Mesenchymal stem cell (in vitro differentiated cells and primary cell): Measurements from ENCODE around the gene YIF1A.

Experiments
- DNase-seq: peaks from one replicate; pipeline ENCODE4 v3.0.0-alpha.2; 2013
- H2AFZ ChIP-seq: one replicate; pipeline ENCODE4 v1.6.1; 2013; ENCODE audit warnings: low read depth, mild to moderate bottlenecking, control low read depth, inconsistent platforms, low read length, moderate library complexity
- H2AK5ac ChIP-seq: 2 replicates; pipeline ENCODE4 v1.6.1; 2013; ENCODE audit warnings: low read length, moderate library complexity, mild to moderate bottlenecking, inconsistent platforms; ENCODE audit not compliant: severe bottlenecking
- H2BK120ac ChIP-seq: one replicate; pipeline ENCODE4 v1.6.1; 2013; ENCODE audit warnings: low read depth, mild to moderate bottlenecking, inconsistent platforms, low read length, moderate library complexity
- H2BK12ac ChIP-seq, 2 experiments: one replicate each; pipeline ENCODE4 v1.6.1; 2013; ENCODE audit warnings: inconsistent platforms in 2 of 2, low read length in 2 of 2, mild to moderate bottlenecking in 2 of 2, moderate library complexity in 2 of 2, control low read depth in 1 of 2
- H2BK15ac ChIP-seq: one replicate; pipeline ENCODE4 v1.6.1; 2013; ENCODE audit warnings: mild to moderate bottlenecking, low read depth, inconsistent platforms; ENCODE audit not compliant: poor library complexity, severe bottlenecking
- H2BK5ac ChIP-seq: 2 replicates; pipeline ENCODE4 v1.6.1; 2013; ENCODE audit warnings: low read depth, mild to moderate bottlenecking, low read length, control low read depth, inconsistent platforms; ENCODE audit not compliant: poor library complexity, severe bottlenecking
- H3K14ac ChIP-seq, 2 experiments: one replicate each; pipeline ENCODE4 v1.6.1; 2013; ENCODE audit warnings: inconsistent platforms in 2 of 2, low read length in 2 of 2, control low read depth in 1 of 2, mild to moderate bottlenecking in 1 of 2, moderate library complexity in 1 of 2
- H3K18ac ChIP-seq, 2 experiments: one replicate each; pipeline ENCODE4 v1.6.1; 2013; ENCODE audit warnings: inconsistent platforms in 2 of 2, low read length in 2 of 2, control low read depth in 1 of 2, low read depth in 1 of 2, mild to moderate bottlenecking in 1 of 2
- H3K23ac ChIP-seq, 2 experiments: one replicate each; pipeline ENCODE4 v1.6.1; 2013; ENCODE audit warnings: inconsistent platforms in 2 of 2, low read length in 2 of 2, mild to moderate bottlenecking in 2 of 2, moderate library complexity in 2 of 2, control low read depth in 1 of 2
- H3K27ac ChIP-seq: 2 replicates; pipeline ENCODE4 v1.5.1; 2013; ENCODE audit warnings: mild to moderate bottlenecking, moderate library complexity, low read length, control low read depth, inconsistent platforms; ENCODE audit not compliant: poor library complexity, severe bottlenecking
- H3K27me3 ChIP-seq, 2 experiments: 2 replicates each; pipeline versions ENCODE4 v1.6.1 to v1.7.0; 2013; ENCODE audit warnings: low read length in 2 of 2, mild to moderate bottlenecking in 2 of 2, moderate library complexity in 2 of 2, control low read depth in 1 of 2, inconsistent platforms in 1 of 2; ENCODE audit not compliant: control insufficient read depth in 1 of 2, insufficient read depth in 1 of 2
- H3K36me3 ChIP-seq, 2 experiments: 2 replicates each; pipeline versions ENCODE4 v1.6.1 to v1.7.0; 2013; ENCODE audit warnings: low read length in 2 of 2, control low read depth in 1 of 2, inconsistent platforms in 1 of 2, low read depth in 1 of 2, mild to moderate bottlenecking in 1 of 2; ENCODE audit not compliant: insufficient read depth in 2 of 2, control insufficient read depth in 1 of 2
- H3K4ac ChIP-seq, 2 experiments: one replicate each; pipeline ENCODE4 v1.6.1; 2013; ENCODE audit warnings: inconsistent platforms in 2 of 2, low read length in 2 of 2, mild to moderate bottlenecking in 2 of 2, moderate library complexity in 2 of 2, control low read depth in 1 of 2, low read depth in 1 of 2
- H3K4me1 ChIP-seq: 2 replicates; pipeline ENCODE4 v1.6.1; 2013; ENCODE audit warnings: low read depth, low read length, control low read depth; ENCODE audit not compliant: control insufficient read depth, insufficient read depth
- H3K4me2 ChIP-seq: 2 replicates; pipeline ENCODE4 v1.6.1; 2013; ENCODE audit warnings: low read length, mild to moderate bottlenecking, inconsistent platforms; ENCODE audit not compliant: poor library complexity, severe bottlenecking
- H3K4me3 ChIP-seq, 2 experiments: 2 replicates each; pipeline versions ENCODE4 v1.5.1 to v1.7.0; 2013; ENCODE audit warnings: low read length in 2 of 2, mild to moderate bottlenecking in 2 of 2, control low read depth in 1 of 2, low read depth in 1 of 2; ENCODE audit not compliant: insufficient read depth in 1 of 2
- H3K79me1 ChIP-seq: replicated peaks from 2 replicates; pipeline ENCODE4 v1.6.1; 2013; ENCODE audit warnings: mild to moderate bottlenecking, control low read depth, low read length, inconsistent platforms; ENCODE audit not compliant: poor library complexity, severe bottlenecking
- H3K9ac ChIP-seq: 2 replicates; pipeline ENCODE4 v1.7.0; 2013; ENCODE audit warnings: mild to moderate bottlenecking, low read length, moderate library complexity
- H3K9me3 ChIP-seq: 2 replicates; pipeline ENCODE4 v1.7.0; 2013; ENCODE audit warnings: mild to moderate bottlenecking, low read length; ENCODE audit not compliant: control insufficient read depth
- H4K8ac ChIP-seq: one replicate; pipeline ENCODE4 v1.6.1; 2013; ENCODE audit warnings: inconsistent platforms, mild to moderate bottlenecking, low read length, moderate library complexity
- H4K91ac ChIP-seq: one replicate; pipeline ENCODE4 v1.6.1; 2013; ENCODE audit warnings: mild to moderate bottlenecking, low read length, inconsistent platforms
- WGBS: methylation state at CpG from one replicate; pipeline ENCODE4 v1.1.7; 2013; ENCODE audit warnings: mixed read lengths; 5-methylcytosine and 5-hydroxymethylcytosine counted together

Gene YIF1A

GRCh38 chr11:66240781-66241136 is 48.2 kb downstream of the YIF1A start:
- Histone ChIP-seq H3K4me1 (peaks cover 2% of the 10 kb centered on the region), H2BK12ac (no peak overlapping the region), H3K9ac (no peak overlapping the region), H4K91ac (no peak overlapping the region), H2BK5ac (no peak overlapping the region), H3K9me3 (no peaks in the 10 kb centered on the region), H4K8ac (no peak overlapping the region), H3K79me1 (no peaks in the 10 kb centered on the region), H2BK15ac (no peak overlapping the region), H3K4me3 (no peak overlapping the region), H2AFZ (no peak overlapping the region), H3K14ac (no peak overlapping the region), H3K18ac (no peak overlapping the region), H3K23ac (no peak overlapping the region), H3K36me3 (peaks cover 71 to 90% of the 10 kb centered on the region in 2 experiments), H3K27me3 (no peaks in the 10 kb centered on the region), H3K4ac (no peak overlapping the region), H2BK120ac (no peak overlapping the region), H3K27ac (no peak overlapping the region), H3K4me2 (no peak overlapping the region), H2AK5ac (no peak overlapping the region)
- no peak for DNase-seq
- 93% methylated on average over 6 of the region's 9 CpGs for WGBS

DNA sequence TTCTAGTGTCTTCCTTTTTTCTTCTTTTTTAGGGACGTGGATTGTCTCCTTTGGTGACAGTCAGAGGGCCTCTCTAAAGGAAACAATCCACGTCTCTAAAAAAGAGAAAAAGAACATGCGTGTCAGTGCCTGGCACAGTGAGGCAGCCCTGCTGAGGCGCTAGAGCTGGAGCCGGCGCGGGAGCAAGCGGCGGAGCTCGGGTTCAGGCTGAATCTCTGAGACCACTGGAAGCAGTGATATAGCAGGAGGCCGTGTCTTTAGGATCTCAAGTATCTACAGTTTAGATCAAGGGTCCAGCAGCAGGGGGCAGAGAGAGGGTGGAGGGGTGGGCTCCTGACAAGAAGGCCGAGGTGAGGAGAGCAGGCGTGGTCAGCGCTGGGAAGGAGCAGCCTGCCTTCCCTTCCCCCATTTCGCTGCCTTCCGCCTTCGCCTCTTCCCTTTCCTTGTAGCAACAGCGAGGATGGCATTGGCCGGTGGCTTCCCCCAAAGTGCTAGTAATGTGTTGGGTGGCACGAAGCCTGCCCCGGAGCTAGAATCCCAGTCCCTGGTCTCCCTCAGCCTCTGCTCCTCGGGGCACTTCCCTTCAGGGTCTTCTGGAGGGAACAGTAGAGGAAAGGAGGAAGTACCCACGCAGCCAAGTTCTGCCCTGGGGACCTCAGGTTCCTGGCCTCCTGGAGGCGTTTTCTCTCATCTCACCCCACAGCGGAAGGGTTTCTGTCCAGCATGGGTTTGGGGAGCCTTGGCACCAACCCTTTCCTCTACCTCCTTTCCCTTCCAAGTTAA is 48.8 kb downstream of the YIF1A start:
- Histone ChIP-seq H3K4me2 (no peak overlapping the region), H3K27me3 (no peaks in the 10 kb centered on the region), H3K14ac (no peak overlapping the region), H3K9me3 (no peaks in the 10 kb centered on the region), H3K36me3 (peaks cover 76 to 94% of the 10 kb centered on the region in 2 experiments), H4K91ac (no peak overlapping the region), H2BK120ac (no peak overlapping the region), H3K9ac (no peak overlapping the region), H2AFZ (no peak overlapping the region), H3K27ac (no peak overlapping the region), H3K23ac (no peak overlapping the region), H3K4me1 (peaks cover 2% of the 10 kb centered on the region), H3K4ac (no peak overlapping the region), H3K79me1 (no peaks in the 10 kb centered on the region), H3K4me3 (no peak overlapping the region), H2BK15ac (no peak overlapping the region), H2BK12ac (no peak overlapping the region), H4K8ac (no peak overlapping the region), H2AK5ac (no peak overlapping the region), H2BK5ac (no peak overlapping the region), H3K18ac (no peak overlapping the region)
- 86% methylated on average over 24 of the region's 25 CpGs for WGBS
- no peak for DNase-seq

DNA sequence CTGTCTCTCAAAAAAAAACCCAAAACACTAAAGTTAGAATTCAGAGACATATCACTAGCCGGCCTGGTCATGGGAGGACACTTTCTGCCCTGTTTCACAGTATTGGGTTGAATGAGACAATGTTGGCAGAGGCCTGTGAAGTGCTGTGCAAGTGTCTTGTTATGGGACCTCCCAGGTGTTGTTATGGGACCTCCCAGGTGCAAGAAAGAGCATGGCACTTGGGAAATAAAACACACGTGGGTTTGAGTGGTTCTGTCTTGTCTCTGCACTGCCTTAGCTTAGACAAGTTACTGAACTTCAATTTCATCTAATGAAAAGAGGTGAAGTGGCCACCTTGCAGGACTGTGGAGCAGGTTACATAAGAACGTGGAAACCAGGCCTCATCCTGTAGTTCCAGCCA is 49.4 kb downstream of the YIF1A start:
- Histone ChIP-seq H3K4me2 (no peak overlapping the region), H3K4ac (no peak overlapping the region), H2AK5ac (no peak overlapping the region), H2BK5ac (no peak overlapping the region), H3K4me1 (peaks cover 2% of the 10 kb centered on the region), H3K9ac (no peak overlapping the region), H3K18ac (no peak overlapping the region), H3K4me3 (no peak overlapping the region), H3K14ac (no peak overlapping the region), H4K91ac (no peak overlapping the region), H3K9me3 (no peaks in the 10 kb centered on the region), H2AFZ (no peak overlapping the region), H4K8ac (no peak overlapping the region), H2BK15ac (no peak overlapping the region), H3K27ac (no peak overlapping the region), H2BK120ac (no peak overlapping the region), H2BK12ac (no peak overlapping the region), H3K27me3 (no peaks in the 10 kb centered on the region), H3K79me1 (no peaks in the 10 kb centered on the region), H3K36me3 (peaks cover 77 to 94% of the 10 kb centered on the region in 2 experiments), H3K23ac (no peak overlapping the region)
- DNase-seq, result no peak
- 95% methylated on average over 3 of the region's 3 CpGs for whole genome bisulfite sequencing

DNA sequence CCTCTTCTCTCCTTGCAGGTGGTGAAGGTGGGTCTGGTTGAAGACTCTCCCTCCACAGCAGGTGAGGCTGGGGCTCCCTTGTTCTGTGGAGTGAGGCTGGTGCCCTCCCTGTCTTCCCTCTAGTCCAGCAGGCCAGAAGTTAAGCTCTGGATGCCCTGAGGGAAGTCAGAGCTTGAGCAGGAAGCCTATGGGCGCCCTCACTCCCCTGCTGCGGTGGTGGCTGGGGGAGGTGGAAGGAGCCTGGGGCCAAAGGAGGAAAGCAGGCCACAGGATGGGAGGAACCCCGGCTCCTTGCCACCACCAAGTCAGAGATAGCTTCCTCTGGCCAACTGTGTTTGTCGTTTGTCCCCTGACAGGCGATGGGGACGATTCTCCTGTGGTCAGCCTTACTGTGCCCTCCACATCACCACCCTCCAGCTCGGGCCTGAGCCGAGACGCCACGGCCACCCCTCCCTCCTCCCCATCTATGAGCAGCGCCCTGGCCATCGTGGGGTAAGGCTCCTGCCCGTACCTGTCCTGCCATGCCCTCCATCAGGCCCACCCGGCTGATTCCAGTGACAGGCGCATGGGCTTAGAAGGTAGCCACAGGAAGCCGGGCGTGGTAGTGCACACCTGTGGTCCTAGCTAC is 50.0 kb downstream of the YIF1A start:
- no peak overlapping the region for H4K91ac ChIP-seq
- WGBS, result 98% methylated on average over 17 of the region's 17 CpGs

More for the DNA sequence above, 50.0 kb downstream of the YIF1A start:
- Histone ChIP-seq H3K9ac (no peak overlapping the region), H3K18ac (no peak overlapping the region), H3K14ac (no peak overlapping the region), H3K4me2 (no peak overlapping the region), H3K79me1 (no peaks in the 10 kb centered on the region), H3K36me3 (peaks cover 82 to 94% of the 10 kb centered on the region in 2 experiments), H3K27ac (no peak overlapping the region), H3K23ac (no peak overlapping the region), H2BK5ac (no peak overlapping the region), H3K4me1 (peaks cover 2% of the 10 kb centered on the region), H2BK12ac (no peak overlapping the region), H3K4me3 (no peak overlapping the region), H3K4ac (no peak overlapping the region), H2AK5ac (no peak overlapping the region), H2BK15ac (no peak overlapping the region), H3K27me3 (no peaks in the 10 kb centered on the region), H3K9me3 (no peaks in the 10 kb centered on the region), H2BK120ac (no peak overlapping the region), H4K8ac (no peak overlapping the region), H2AFZ (no peak overlapping the region)
- no peak for DNase-seq
